Activated CD8-positive, alpha-beta T cell treated with anti-CD3 and anti-CD28 coated beads for 36 hours (primary cell): ENCODE measurements around the gene ZBTB38. TPM values are rescaled to one million over a fixed set of nuclear protein-coding genes. Genes with fewer than 3 reads are reported as not detected.

Source experiments
- ATAC-seq: fragments of 200-7000 bp; cut with Tn5 transposase; one replicate; pipeline ENCODE4 v1.10.0; 2021; ENCODE audit warnings: mild to moderate bottlenecking, moderate library complexity
- CTCF ChIA-PET: fragments of 350-600 bp; sonication (Branson Sonifier 250); formaldehyde crosslinking; loops from one replicate; lab custom pipeline; 2021; ENCODE audit warnings: antibody characterized with exemption; lab: Charles Lee
- POLR2A ChIA-PET: fragments of 350-600 bp; sonication (Branson Sonifier 250); formaldehyde crosslinking; loops from one replicate; lab custom pipeline; 2021; ENCODE audit warnings: antibody characterized with exemption; lab: Charles Lee
- DNase-seq: peaks from one replicate; pipeline ENCODE4 v3.0.0-alpha.2; 2020
- H3K27ac Mint-ChIP-seq: one replicate; pipeline ENCODE4 v1.8.0; 2021; ENCODE audit warnings: mild to moderate bottlenecking, mixed read lengths
- H3K27me3 Mint-ChIP-seq: one replicate; pipeline ENCODE4 v1.8.0; 2021; ENCODE audit warnings: mixed read lengths
- H3K36me3 Mint-ChIP-seq: one replicate; pipeline ENCODE4 v1.8.0; 2021; ENCODE audit warnings: low read depth, mixed read lengths
- H3K4me1 Mint-ChIP-seq: one replicate; pipeline ENCODE4 v1.8.0; 2021; ENCODE audit warnings: low read depth, mixed read lengths
- H3K4me3 Mint-ChIP-seq: one replicate; pipeline ENCODE4 v1.8.0; 2021; ENCODE audit warnings: mild to moderate bottlenecking, moderate library complexity, mixed read lengths
- H3K9me3 Mint-ChIP-seq: one replicate; pipeline ENCODE4 v1.8.0; 2021; ENCODE audit warnings: mixed read lengths
- intact Hi-C: fragments of 100-400 bp; cut with micrococcal nuclease; formaldehyde crosslinking; loops from one replicate; pipeline ENCODE4 v1.10.0; 2022
- total RNA-seq, 2 experiments: library from RNA; stranded (reverse); gene quantifications; one replicate each; pipeline ENCODE4 v1.2.3, GENCODE V29; 2021
- TF ChIP-seq, protein P1 (sequence below): fragments of 200-600 bp; IDR thresholded peaks from one replicate; pipeline ENCODE4 v1.8.0; 2022; ENCODE audit warnings: antibody characterized with exemption, mild to moderate bottlenecking

The ZBTB38 gene
- total RNA-seq, 2 experiments from 2014 or later, result 20.4 to 21.2 TPM

DNA sequence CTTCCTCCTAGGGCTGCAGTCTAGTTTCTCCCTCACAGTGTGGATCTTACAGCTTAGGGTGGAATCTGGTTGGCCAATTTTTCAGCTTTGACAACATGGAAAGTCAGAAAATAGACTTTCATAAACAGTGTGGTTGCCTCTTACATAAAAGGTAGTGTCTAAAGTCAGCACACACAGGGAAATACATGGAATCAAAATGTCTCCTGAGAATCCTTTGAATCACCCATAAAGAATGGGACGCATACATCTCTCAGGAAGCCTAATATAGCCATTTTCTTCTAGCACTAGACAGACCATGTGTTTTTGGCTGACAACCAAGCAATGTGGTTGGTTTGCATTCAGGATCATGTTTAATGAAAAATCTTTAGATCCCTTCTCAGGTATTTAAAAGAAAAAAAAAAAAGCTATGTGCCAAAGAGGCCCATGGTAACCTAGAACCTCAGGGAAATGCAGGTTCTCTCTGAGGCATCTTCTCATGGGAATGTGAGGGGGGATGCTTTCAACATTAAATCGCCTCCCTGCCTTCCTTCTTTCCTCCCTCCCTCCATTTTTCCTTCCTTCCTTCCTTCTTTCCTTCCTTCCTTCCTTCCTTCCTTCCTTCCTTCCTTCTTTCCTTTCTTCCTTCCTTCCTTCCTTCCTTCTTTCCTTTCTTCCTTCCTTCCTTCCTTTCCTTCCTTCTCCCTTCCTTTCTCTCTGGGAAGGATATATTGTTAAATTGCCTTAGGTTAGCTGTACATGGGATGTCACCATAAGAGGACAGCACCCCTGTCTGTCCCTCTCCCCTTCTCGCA, 34.3 kb upstream of the ZBTB38 start:
- H3K36me3 Mint-ChIP-seq, result no peaks in the 10 kb centered on the region
- H3K27ac Mint-ChIP-seq, result no peak overlapping the region

DNA sequence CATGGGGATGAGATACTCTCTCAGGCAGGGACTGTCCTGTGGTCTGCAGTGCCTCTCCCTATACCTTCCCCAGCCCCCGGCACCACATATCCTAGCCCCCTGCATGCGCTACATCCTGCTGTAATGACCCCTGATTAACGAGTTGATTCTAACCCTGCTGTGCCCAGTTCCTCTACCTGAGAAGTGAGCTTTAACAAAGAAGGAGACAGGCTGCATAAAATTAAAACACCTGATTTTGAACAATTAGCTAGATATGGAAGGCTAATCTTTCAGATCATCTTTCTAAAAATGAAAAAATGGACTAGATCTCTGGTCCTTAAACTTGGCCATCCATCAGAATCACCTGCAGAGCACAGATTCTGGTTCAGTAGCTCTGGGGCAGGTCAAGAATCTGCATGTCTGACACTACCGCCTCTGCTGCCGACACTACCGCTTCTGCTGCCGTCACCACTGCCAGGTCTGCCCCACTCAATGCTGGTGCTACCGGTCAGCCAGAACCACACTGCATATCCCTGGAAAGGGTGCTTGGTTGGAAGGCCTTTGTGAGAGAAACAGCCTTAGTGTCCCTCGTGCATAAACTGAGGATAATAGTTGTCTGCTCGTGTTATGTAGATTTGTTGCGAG, 33.6 kb upstream of the ZBTB38 start:
- ChIA-PET POLR2A (no interaction called here), CTCF (interaction anchor here (1.1 to 1.4 kb wide), 3 partner anchors 12 to 120 kb away, joined by 4 to 6 read pairs (median 4); no protein-coding TSS in a partner anchor)
- Mint-ChIP-seq H3K36me3 (no peaks in the 10 kb centered on the region), H3K27ac (no peak overlapping the region), H3K27me3 (no peaks in the 10 kb centered on the region), H3K9me3 (no peaks in the 10 kb centered on the region), H3K4me3 (no peak overlapping the region), H3K4me1 (no peaks in the 10 kb centered on the region)
- TF ChIP-seq, protein P1, sequence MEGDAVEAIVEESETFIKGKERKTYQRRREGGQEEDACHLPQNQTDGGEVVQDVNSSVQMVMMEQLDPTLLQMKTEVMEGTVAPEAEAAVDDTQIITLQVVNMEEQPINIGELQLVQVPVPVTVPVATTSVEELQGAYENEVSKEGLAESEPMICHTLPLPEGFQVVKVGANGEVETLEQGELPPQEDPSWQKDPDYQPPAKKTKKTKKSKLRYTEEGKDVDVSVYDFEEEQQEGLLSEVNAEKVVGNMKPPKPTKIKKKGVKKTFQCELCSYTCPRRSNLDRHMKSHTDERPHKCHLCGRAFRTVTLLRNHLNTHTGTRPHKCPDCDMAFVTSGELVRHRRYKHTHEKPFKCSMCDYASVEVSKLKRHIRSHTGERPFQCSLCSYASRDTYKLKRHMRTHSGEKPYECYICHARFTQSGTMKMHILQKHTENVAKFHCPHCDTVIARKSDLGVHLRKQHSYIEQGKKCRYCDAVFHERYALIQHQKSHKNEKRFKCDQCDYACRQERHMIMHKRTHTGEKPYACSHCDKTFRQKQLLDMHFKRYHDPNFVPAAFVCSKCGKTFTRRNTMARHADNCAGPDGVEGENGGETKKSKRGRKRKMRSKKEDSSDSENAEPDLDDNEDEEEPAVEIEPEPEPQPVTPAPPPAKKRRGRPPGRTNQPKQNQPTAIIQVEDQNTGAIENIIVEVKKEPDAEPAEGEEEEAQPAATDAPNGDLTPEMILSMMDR, result no peak
- ATAC-seq, result no peak
- no peak for DNase-seq
- intact Hi-C loops, result no loop called here

More for the DNA sequence above, 34.3 kb upstream of the ZBTB38 start:
- TF ChIP-seq, protein P1, result no peak
- peaks cover under 1% of the 10 kb centered on the region for H3K4me1 Mint-ChIP-seq
- intact Hi-C loops, result no loop called here
- no peak overlapping the region for H3K4me3 Mint-ChIP-seq
- ATAC-seq (no peak), DNase-seq (no peak)
- CTCF ChIA-PET, result interaction anchor here (1.1 to 1.7 kb wide), 3 partner anchors 12 to 121 kb away, joined by 4 to 6 read pairs (median 4); no protein-coding TSS in a partner anchor
- H3K9me3 Mint-ChIP-seq, result no peaks in the 10 kb centered on the region
- POLR2A ChIA-PET, result no interaction called here
- no peaks in the 10 kb centered on the region for H3K27me3 Mint-ChIP-seq

DNA sequence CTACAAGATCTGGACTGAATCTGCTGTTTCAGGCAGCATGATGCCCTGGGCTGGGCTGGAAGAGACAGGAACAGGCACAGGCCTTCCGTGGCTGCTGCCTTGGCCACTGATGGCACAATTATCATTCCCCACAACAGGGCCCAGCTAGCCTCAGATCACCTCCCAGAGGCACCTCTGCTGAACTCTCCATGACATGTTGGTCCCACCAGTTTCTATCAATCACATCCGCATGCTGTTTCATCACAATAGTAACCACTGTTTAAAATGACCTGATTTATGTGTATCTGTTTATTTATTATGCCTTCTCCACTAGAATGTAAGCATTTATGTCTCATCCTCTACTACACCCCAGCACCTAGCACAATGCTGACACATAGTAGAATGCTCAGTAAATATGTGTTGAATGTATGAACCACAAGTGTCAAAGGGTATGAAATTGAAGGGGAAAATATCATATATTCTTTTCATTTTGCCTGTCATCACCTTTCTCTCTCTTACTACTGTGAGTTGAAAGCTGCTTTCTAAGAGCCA, 32.7 kb upstream of the ZBTB38 start:
- Mint-ChIP-seq H3K27ac (no peak overlapping the region), H3K36me3 (no peaks in the 10 kb centered on the region), H3K27me3 (no peaks in the 10 kb centered on the region), H3K4me1 (no peaks in the 10 kb centered on the region), H3K9me3 (no peaks in the 10 kb centered on the region), H3K4me3 (no peak overlapping the region)
- intact Hi-C loops, result no loop called here
- no peak for DNase-seq
- POLR2A ChIA-PET, result no interaction called here
- TF ChIP-seq, protein P1, result no peak
- ATAC-seq, result no peak
- CTCF ChIA-PET, result interaction anchor here (1.2 to 3.2 kb wide), 4 partner anchors 20 to 117 kb away, joined by 4 to 11 read pairs (median 6); no protein-coding TSS in a partner anchor

DNA sequence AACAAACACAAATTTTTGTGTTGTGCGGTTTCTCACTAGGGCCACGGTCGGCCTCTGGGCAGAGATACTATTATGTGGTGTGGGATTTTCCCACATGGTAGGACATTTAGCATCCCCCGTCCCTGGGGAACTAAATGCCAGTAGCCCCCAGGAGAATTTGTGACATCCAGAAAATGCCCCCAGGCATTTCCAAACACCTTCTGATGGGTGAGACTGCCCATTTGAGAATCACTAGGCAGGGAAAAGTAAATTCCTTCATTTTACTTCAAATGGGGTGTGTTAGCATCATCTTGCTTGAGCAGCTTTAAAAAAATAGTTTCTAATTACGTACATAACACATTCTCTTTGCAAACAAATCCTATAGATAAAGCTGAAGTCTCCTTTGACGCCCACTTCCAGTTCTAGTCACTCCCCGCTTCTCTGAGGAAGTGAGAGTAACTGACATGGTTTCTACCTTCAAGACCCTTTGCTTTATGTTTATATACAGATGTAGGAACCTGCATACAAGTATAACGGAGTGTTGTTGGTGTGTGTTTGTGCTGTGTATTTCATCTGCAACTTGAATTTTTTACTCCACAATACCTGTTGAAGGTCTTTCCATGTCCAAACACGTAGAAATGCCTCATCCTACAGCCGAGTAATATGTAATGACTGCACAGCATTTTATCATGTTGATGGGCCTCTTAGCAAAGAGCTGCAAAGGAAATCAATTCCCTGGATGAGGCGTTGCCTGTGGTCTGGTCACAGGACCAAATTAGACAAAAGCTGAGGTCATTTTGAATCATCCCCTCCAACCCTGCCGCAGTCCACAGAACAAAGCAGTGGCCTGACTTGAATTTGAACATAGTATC, 31.4 kb upstream of the ZBTB38 start:
- POLR2A ChIA-PET, result no interaction called here

More for the DNA sequence above, 31.4 kb upstream of the ZBTB38 start:
- DNase-seq (no peak), ATAC-seq (no peak)
- Mint-ChIP-seq H3K27ac (no peak overlapping the region), H3K9me3 (no peaks in the 10 kb centered on the region), H3K27me3 (no peaks in the 10 kb centered on the region), H3K4me1 (no peaks in the 10 kb centered on the region), H3K4me3 (no peak overlapping the region), H3K36me3 (no peaks in the 10 kb centered on the region)
- TF ChIP-seq, protein P1, result no peak
- CTCF ChIA-PET, result interaction anchor here (1.1 to 3.2 kb wide), 6 partner anchors 18 to 124 kb away, joined by 3 to 11 read pairs (median 4); no protein-coding TSS in a partner anchor
- intact Hi-C loops, result no loop called here
